Suppressor macrophage treated with lipopolysaccharide for 4 hours (primary cell): ENCODE data around the gene RGR.
A peak's percentile ranks its signal among the peaks of the same experiment; 100 is the strongest.

ENCODE experiments used
- DNase-seq: peaks from one replicate; pipeline ENCODE4 v3.0.0-alpha.2; 2020

The RGR gene

DNA sequence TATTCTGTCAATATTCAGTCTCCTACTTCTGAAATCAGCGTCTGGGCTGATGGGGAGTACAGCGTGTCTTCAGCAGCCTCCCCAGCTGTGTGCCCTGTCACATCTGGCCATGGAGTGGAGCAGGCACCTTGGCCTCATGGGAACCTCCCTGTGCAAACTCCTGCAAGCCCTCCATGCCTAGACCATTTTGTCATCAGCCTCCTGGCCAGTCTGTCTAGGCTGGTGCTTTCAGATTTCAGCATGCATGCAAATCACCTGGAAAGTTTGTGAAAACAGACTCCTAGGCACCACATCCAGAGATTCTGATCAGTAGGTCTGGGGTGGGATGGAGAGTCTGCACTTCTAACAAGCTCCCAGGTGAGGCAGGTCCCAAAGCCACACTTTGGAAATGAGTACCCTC lies 57.4 kb downstream of the RGR start:
- no peak for DNase-seq

DNA sequence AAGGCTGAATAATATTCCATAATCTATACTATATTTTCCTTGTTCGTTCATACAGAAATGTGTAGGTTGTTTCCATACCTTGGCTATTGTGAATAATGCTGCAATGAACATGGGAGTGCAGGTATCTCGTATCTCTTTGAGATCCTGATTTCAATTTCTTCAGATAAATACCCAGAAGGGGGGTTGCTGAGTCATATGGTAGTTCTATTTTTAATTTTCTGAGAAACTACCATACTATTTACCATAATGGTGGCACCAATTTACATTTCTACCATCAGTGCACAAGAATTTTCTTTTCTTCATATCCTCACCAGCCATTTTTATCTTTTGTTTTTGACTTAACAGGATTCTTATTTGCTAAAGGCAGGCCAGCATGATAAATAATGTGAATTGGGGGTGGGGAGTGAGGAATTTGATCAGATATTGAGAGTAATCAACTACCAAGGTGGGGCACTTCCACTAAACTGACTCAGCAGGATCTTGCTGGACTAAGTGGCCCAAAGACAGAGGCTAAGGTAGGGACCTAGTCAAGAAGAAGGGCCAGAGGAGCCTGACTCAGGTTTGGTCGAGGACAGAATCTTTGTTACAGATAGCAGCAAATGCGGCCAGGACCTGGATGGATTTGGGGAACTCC lies 62.0 kb downstream of the RGR start:
- DNase-seq = no peak

DNA sequence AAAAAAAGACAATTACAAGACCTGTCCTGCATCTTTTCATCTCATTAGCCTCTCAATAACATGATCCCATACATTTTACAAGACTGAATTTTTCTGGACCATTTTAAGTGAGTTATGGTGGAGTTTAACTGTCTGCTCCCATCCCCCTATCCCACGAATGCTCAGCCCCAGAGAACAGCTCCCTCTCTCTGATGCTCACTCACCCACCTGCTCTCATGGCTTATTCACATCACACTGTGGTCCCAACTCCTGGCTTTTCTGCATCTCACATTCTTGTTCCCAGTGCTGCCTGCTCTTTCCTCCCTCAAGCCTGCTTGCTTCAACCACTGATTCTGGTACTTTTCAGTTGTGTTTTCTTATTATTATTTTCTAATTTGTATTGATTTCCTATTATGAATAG lies 63.2 kb downstream of the RGR start:
- DNase-seq = no peak

DNA sequence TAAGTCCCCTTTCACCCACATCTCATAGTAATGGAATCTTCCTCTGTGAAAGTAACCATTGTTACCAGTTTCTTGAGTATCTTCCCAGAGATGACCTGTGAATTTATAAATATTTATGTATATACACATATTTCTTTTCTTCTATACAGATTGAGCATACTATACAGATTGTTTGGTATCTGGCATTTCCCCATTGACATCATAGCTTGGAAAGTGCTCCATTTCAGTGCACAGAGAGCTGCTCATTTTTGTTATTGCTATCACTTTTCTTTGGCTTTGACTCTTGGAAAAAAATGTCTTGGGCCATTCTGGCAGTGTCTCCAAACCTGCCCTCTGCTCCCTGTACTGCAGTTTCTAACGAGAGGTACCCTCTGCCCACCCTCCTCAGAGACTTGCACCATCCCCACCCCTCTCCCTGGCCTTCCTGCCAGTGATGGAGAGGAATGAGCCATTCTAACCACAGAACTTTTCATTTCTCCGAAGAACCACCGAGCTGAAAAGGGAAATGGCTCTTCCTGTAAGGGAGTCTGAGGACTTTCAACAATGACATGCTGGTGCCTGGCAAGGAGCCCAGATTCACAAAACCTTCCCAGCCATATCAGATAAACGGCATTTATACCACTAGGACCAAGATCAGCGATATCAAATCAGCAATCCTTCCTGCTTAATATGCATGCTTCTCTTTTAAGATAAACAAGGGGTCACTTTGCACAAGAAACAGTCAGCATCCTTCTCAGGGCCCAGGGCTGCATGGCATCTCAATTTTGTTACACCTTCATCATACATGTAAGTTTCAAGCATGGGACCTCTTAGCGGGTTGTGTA lies 63.8 kb downstream of the RGR start:
- DNase-seq = peak; percentile 90
